HT-29 (cell line): ENCODE data around the gene DNAJC5G. TPM values are rescaled to one million over a fixed set of nuclear protein-coding genes. Genes with fewer than 3 reads are reported as not detected.
"Not testable (repeated sequence)": the region's sequence is repeated elsewhere in the genome, so short reads cannot be mapped to it uniquely, and the experiment has no call there.

Experiments
- DNase-seq: peaks from one replicate; pipeline ENCODE4 v3.0.0-alpha.2; 2015; ENCODE audit warnings: low spot score
- total RNA-seq: library from RNA; depleted of rRNA; stranded (reverse); fragments of >200 nt; shearing (Covaris generic); gene quantifications from 2 replicates; pipeline ENCODE4 v1.2.3, GENCODE V29; 2014

DNAJC5G gene
- total RNA-seq, 1 experiment from 2014 or later, result not detected

GRCh38 chr2:27280826-27281225, 5.6 kb downstream of the DNAJC5G start:
- DNase-seq, result no peak

- DNase-seq, result no peak
These were observed 6.2 kb downstream of the DNAJC5G start for GRCh38 chr2:27281442-27281841.

GRCh38 chr2:27281855-27282559, 6.8 kb downstream of the DNAJC5G start, which contains the start of gene TRIM54:
Gene TRIM54 (plus strand): TSS chr2:27282429. CDS start chr2:27282732, 303 bp downstream.
- DNase-seq, result no peak

- no peak for DNase-seq
These were observed 7.7 kb downstream of the DNAJC5G start for GRCh38 chr2:27282892-27283291.

- no peak for DNase-seq
These were observed 9.8 kb downstream of the DNAJC5G start for GRCh38 chr2:27284996-27285395.

- DNase-seq, result no peak
These were observed 10.2 kb downstream of the DNAJC5G start for GRCh38 chr2:27285481-27285880.

GRCh38 chr2:27288610-27289009, 13.4 kb downstream of the DNAJC5G start:
- no peak for DNase-seq

- DNase-seq, result no peak
These were observed 15.3 kb downstream of the DNAJC5G start for GRCh38 chr2:27290549-27290948.

- DNase-seq, result no peak
These were observed 16.6 kb downstream of the DNAJC5G start for GRCh38 chr2:27291865-27292264.

GRCh38 chr2:27294928-27295327, 19.7 kb downstream of the DNAJC5G start:
- DNase-seq, result no peak

- DNase-seq, result no peak
These were observed 21.2 kb downstream of the DNAJC5G start for GRCh38 chr2:27296481-27296880.

- no peak for DNase-seq
These were observed 22.0 kb downstream of the DNAJC5G start for GRCh38 chr2:27297195-27297594.

- DNase-seq, result no peak
These were observed 23.3 kb downstream of the DNAJC5G start for GRCh38 chr2:27298391-27299080.

- DNase-seq, result not testable (repeated sequence)
These were observed 25.4 kb downstream of the DNAJC5G start for GRCh38 chr2:27300606-27301005.

GRCh38 chr2:27303093-27304025, 28.1 kb downstream of the DNAJC5G start:
- DNase-seq, result peak; percentile 73

- no peak for DNase-seq
These were observed 29.4 kb downstream of the DNAJC5G start for GRCh38 chr2:27304488-27305240.

GRCh38 chr2:27305516-27305915, 30.3 kb downstream of the DNAJC5G start:
- no peak for DNase-seq

GRCh38 chr2:27306136-27306535, 30.9 kb downstream of the DNAJC5G start:
- no peak for DNase-seq

GRCh38 chr2:27306573-27307286, 31.5 kb downstream of the DNAJC5G start:
- DNase-seq, result no peak

GRCh38 chr2:27307287-27307544, 32.0 kb downstream of the DNAJC5G start:
- DNase-seq, result no peak
